Smooth muscle cell (in vitro differentiated cells): ENCODE results near the gene FAM124A. TPM values are rescaled to one million over a fixed set of nuclear protein-coding genes. Genes with fewer than 3 reads are reported as not detected.
A peak's percentile ranks its signal among the peaks of the same experiment; 100 is the strongest.

ENCODE experiments used
- DNase-seq: peaks from one replicate; lab custom pipeline; 2025; ENCODE audit not compliant: unreplicated experiment; lab: John Stamatoyannopoulos, UW
- H2AFZ ChIP-seq: fragments of 200-600 bp; sonication (generic); 2 replicates; pipeline ENCODE4 v1.6.0; 2016; ENCODE audit warnings: antibody characterized with exemption, low read depth, mild to moderate bottlenecking
- H3F3A ChIP-seq: fragments of 200-600 bp; sonication (generic); 2 replicates; pipeline ENCODE4 v1.6.0; 2017; ENCODE audit warnings: antibody characterized with exemption, low read depth
- H3K27ac ChIP-seq: fragments of 200-600 bp; sonication (generic); 2 replicates; pipeline ENCODE4 v1.5.1; 2016; ENCODE audit warnings: low read depth, mild to moderate bottlenecking
- H3K27me3 ChIP-seq: fragments of 200-600 bp; sonication (generic); 2 replicates; pipeline ENCODE4 v1.6.1; 2016; ENCODE audit warnings: low read depth, mild to moderate bottlenecking
- H3K36me3 ChIP-seq: fragments of 200-600 bp; sonication (generic); 2 replicates; pipeline ENCODE4 v1.5.1; 2016; ENCODE audit warnings: low read depth
- H3K4me1 ChIP-seq: fragments of 200-600 bp; sonication (generic); 2 replicates; pipeline ENCODE4 v1.5.1; 2016; ENCODE audit warnings: low read depth
- H3K4me2 ChIP-seq: fragments of 200-600 bp; sonication (generic); 2 replicates; pipeline ENCODE4 v1.6.0; 2016; ENCODE audit warnings: mild to moderate bottlenecking
- H3K4me3 ChIP-seq: fragments of 200-600 bp; sonication (generic); 2 replicates; pipeline ENCODE4 v1.5.1; 2016; ENCODE audit warnings: mild to moderate bottlenecking
- H3K79me2 ChIP-seq: fragments of 200-600 bp; sonication (generic); 2 replicates; pipeline ENCODE4 v1.6.0; 2016; ENCODE audit warnings: low read depth, mild to moderate bottlenecking
- H3K9ac ChIP-seq: fragments of 200-600 bp; sonication (generic); 2 replicates; pipeline ENCODE4 v1.6.0; 2016; ENCODE audit warnings: low read depth
- H3K9me3 ChIP-seq: fragments of 200-600 bp; sonication (generic); replicated peaks from 2 replicates; pipeline ENCODE4 v1.5.1; 2016; ENCODE audit warnings: low read depth
- H4K20me1 ChIP-seq: fragments of 200-600 bp; sonication (generic); 2 replicates; pipeline ENCODE4 v1.6.0; 2016; ENCODE audit warnings: low read depth
- WGBS: methylation state at CpG from one replicate; pipeline ENCODE4 v1.1.7; 2016; ENCODE audit warnings: low lambda C conversion rate; 5-methylcytosine and 5-hydroxymethylcytosine counted together
- polyA plus RNA-seq: library from polyadenylated mRNA; unstranded; fragments of >200 nt; fragmentation: Nextera tagmentation; extraction: Ambion mirVana; gene quantifications from 2 replicates; pipeline ENCODE4 v1.2.1, GENCODE V29; 2016
- total RNA-seq: library from RNA; depleted of rRNA; stranded (reverse); fragments of >200 nt; gene quantifications from 2 replicates; pipeline ENCODE4 v1.2.3, GENCODE V29; 2014
- TF ChIP-seq, protein P1 (sequence below): fragments of 200-600 bp; sonication (generic); IDR thresholded peaks from 2 replicates; pipeline ENCODE4 v1.5.1; 2017; ENCODE audit warnings: borderline replicate concordance, mild to moderate bottlenecking, antibody characterized with exemption; ENCODE audit not compliant: insufficient read depth, poor library complexity, severe bottlenecking

FAM124A gene
- total and polyA plus RNA-seq, 2 experiments from 2014 or later = 0.06 TPM; not detected in 1

DNA sequence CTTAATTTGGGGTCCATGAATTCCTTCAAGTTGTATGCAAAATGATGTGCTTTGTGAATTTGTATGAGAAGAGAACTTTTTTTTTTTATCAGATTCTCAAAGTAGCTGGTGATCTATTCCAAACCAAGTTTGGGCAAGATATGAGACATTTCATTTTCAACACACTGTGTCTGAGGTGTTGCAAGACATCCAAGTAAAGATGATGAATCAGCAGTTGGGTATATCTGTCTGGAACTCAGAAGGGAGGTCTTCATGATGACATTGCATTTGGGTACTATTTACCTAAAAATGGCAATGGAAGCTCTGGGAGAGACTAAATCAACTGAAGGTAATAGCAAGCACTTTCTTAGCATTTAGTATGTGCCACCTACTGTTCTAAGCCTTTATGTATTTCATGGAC is 2.8 kb downstream of the FAM124A start:
- H3K4me2 ChIP-seq = no peak overlapping the region
- H3K9me3 ChIP-seq = no peaks in the 10 kb centered on the region
- H3K4me1 ChIP-seq = peaks cover 22% of the 10 kb centered on the region
- H3K27ac ChIP-seq = no peak overlapping the region
- no peaks in the 10 kb centered on the region for H3F3A ChIP-seq
- H3K79me2 ChIP-seq = no peaks in the 10 kb centered on the region
- H2AFZ ChIP-seq = no peak overlapping the region
- no peaks in the 10 kb centered on the region for H3K36me3 ChIP-seq
- H3K9ac ChIP-seq = no peak overlapping the region
- no peak for DNase-seq
- no peak overlapping the region for H3K4me3 ChIP-seq
- TF ChIP-seq, protein P1, sequence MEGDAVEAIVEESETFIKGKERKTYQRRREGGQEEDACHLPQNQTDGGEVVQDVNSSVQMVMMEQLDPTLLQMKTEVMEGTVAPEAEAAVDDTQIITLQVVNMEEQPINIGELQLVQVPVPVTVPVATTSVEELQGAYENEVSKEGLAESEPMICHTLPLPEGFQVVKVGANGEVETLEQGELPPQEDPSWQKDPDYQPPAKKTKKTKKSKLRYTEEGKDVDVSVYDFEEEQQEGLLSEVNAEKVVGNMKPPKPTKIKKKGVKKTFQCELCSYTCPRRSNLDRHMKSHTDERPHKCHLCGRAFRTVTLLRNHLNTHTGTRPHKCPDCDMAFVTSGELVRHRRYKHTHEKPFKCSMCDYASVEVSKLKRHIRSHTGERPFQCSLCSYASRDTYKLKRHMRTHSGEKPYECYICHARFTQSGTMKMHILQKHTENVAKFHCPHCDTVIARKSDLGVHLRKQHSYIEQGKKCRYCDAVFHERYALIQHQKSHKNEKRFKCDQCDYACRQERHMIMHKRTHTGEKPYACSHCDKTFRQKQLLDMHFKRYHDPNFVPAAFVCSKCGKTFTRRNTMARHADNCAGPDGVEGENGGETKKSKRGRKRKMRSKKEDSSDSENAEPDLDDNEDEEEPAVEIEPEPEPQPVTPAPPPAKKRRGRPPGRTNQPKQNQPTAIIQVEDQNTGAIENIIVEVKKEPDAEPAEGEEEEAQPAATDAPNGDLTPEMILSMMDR = no peak
- H3K27me3 ChIP-seq = peaks cover 72% of the 10 kb centered on the region
- no peaks in the 10 kb centered on the region for H4K20me1 ChIP-seq

DNA sequence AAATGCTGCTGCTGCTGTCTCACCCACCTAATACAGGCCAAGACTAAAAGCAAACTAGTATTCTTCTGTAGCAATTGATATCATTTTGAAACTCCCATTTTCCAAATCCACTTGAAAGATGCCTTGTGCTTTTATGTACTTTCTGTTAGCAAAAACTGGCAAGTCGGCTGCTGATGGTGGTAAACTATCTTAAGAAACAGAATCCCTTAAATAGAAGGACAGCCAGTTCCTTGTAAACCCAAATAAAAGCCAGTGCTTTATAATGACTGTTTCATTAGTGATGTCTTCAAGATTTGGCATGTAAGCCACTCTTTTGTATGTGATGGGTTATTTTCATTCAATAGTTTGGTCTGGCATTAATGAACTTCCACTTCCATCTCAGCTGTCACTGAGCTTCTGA is 5.2 kb downstream of the FAM124A start:
- Histone ChIP-seq H3K36me3 (no peaks in the 10 kb centered on the region), H3F3A (no peaks in the 10 kb centered on the region), H3K27ac (no peak overlapping the region), H3K4me1 (peaks cover 24% of the 10 kb centered on the region), H3K9me3 (no peaks in the 10 kb centered on the region), H3K4me2 (no peak overlapping the region), H3K9ac (no peak overlapping the region), H3K27me3 (peaks cover 60% of the 10 kb centered on the region), H4K20me1 (no peaks in the 10 kb centered on the region), H3K4me3 (no peak overlapping the region), H3K79me2 (no peaks in the 10 kb centered on the region), H2AFZ (no peak overlapping the region)
- 81% methylated on average over 1 of the region's 1 CpG for WGBS
- TF ChIP-seq, protein P1 = no peak
- no peak for DNase-seq

DNA sequence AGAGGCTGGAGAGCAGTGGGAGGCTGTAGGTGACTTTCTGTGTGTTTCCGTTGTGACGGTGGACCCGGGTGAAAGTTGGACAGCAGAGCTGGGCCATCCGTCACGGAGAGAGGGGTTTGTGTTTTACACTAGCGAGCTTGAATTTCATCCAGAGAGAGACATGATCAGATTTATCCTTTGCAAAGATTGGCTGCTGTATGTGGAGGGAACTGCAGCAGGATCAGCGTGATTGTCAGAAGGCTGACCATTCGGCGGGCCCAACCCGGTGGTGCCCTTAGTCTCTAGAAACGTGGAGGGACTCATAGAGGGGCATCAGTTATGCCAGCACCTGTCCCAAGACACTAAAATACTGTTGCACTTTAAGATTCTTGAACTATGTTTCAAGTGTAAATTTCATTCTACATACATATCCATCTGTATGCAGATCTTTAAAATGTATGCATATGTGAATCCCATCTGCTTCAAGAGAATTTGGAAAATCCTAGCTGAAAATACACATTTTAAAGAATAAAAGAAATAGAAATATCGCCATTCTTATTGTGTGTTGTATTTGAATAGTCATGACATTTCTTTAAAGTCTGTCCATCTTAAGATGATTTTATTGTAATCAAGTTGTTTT is 7.0 kb downstream of the FAM124A start:
- no peaks in the 10 kb centered on the region for H3F3A ChIP-seq
- H3K27me3 ChIP-seq = peaks cover 42% of the 10 kb centered on the region
- TF ChIP-seq, protein P1 = no peak
- no peaks in the 10 kb centered on the region for H4K20me1 ChIP-seq
- H3K9me3 ChIP-seq = no peaks in the 10 kb centered on the region
- WGBS = 86% methylated on average over 12 of the region's 12 CpGs
- no peak overlapping the region for H3K27ac ChIP-seq
- H3K9ac ChIP-seq = no peak overlapping the region
- no peak for DNase-seq
- no peaks in the 10 kb centered on the region for H3K36me3 ChIP-seq
- no peak overlapping the region for H2AFZ ChIP-seq
- no peak overlapping the region for H3K4me2 ChIP-seq
- no peak overlapping the region for H3K4me3 ChIP-seq
- no peaks in the 10 kb centered on the region for H3K79me2 ChIP-seq
- peaks cover 24% of the 10 kb centered on the region for H3K4me1 ChIP-seq

DNA sequence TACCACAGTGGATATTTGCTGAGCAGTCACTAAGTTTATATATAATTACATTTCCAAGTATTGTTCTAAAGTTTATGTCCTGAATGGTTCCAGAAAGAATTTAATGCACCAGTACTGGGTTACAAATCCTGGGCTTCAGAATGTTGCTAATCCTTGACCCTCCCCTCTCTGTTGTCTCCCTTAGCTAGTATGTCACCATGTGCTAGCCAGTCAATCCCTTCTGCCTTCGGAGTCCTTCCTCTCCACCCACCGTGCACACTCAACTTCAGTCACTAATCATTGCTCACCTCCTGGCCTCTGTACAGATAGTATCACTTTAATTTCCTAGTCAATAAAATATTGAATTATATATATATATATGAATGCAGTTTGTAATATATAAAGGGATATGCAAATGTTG is 7.5 kb downstream of the FAM124A start:
- TF ChIP-seq, protein P1 = no peak
- H3K9ac ChIP-seq = no peak overlapping the region
- no peak for DNase-seq
- no peaks in the 10 kb centered on the region for H3K79me2 ChIP-seq
- no peak overlapping the region for H2AFZ ChIP-seq
- H3K4me2 ChIP-seq = peak overlapping the region; percentile 56
- H3K4me1 ChIP-seq = peaks cover 22% of the 10 kb centered on the region
- no peak overlapping the region for H3K27ac ChIP-seq
- H3F3A ChIP-seq = no peaks in the 10 kb centered on the region
- H3K36me3 ChIP-seq = no peaks in the 10 kb centered on the region
- no peaks in the 10 kb centered on the region for H3K9me3 ChIP-seq
- no peaks in the 10 kb centered on the region for H4K20me1 ChIP-seq
- no peak overlapping the region for H3K4me3 ChIP-seq
- peaks cover 37% of the 10 kb centered on the region for H3K27me3 ChIP-seq
- 48% methylated on average over 2 of the region's 2 CpGs for WGBS
